K562 (cell line): Measurements from ENCODE around the gene MGAT5. TPM values are rescaled to one million over a fixed set of nuclear protein-coding genes. Genes with fewer than 3 reads are reported as not detected.

Experiments used
- ATAC-seq: fragments of 200-7000 bp; cut with Tn5 transposase; 3 replicates; pipeline ENCODE4 v1.9.1; 2020; ENCODE audit warnings: moderate library complexity
- BruUV-seq: library from RNA; stranded (reverse); fragments of 400-500 nt; replicated peaks from 2 replicates; lab custom pipeline; 2021; lab: Mats Ljungman, UMichigan
- CTCF ChIA-PET: fragments of 300-600 bp; formaldehyde crosslinking; extraction: SDS; loops from one replicate; lab custom pipeline; 2021; ENCODE audit warnings: low intra/inter-chr PET ratio; lab: Yijun Ruan, JAX
- POLR2A ChIA-PET: fragments of 300-600, 350-650 bp; sonication (Branson Sonifier 250); formaldehyde crosslinking; extraction: SDS; loops from one replicate; lab custom pipeline; 2021; ENCODE audit warnings: antibody characterized with exemption, inconsistent platforms; lab: Yijun Ruan, JAX
- DNase-seq, 4 experiments: peaks; one replicate each; pipeline versions ENCODE4 v3.0.0 to v3.0.0-alpha.2; 2011 to 2018; ENCODE audit warnings: low spot score in 3 of 4, mixed read lengths in 3 of 4; ENCODE audit errors: extremely low read depth in 1 of 4
- FAIRE-seq: peaks from 2 replicates; lab custom pipeline; 2011; peaks lifted over from hg19 to GRCh38; lab: Jason Lieb, UNC
- H2AFZ ChIP-seq: 2 replicates; pipeline ENCODE4 v1.6.0; 2011; ENCODE audit warnings: low read depth, low read length, control low read depth, inconsistent platforms
- H3K27ac ChIP-seq: fragments of 200-600 bp; 3 replicates; pipeline ENCODE4 v1.8.0; 2011; ENCODE audit warnings: low read depth, mild to moderate bottlenecking, control low read depth, inconsistent platforms, low read length, moderate library complexity, mixed read lengths; ENCODE audit errors: extremely low read depth
- H3K27me3 ChIP-seq, 2 experiments: fragments of 300-600 bp in 1 of 2; 2 replicates in 1 of 2; 3 replicates in 1 of 2; pipeline versions ENCODE4 v1.6.0 to v1.8.0; 2011; ENCODE audit warnings: inconsistent platforms in 2 of 2, low read length in 2 of 2, mild to moderate bottlenecking in 1 of 2, mixed read lengths in 1 of 2, moderate library complexity in 1 of 2; ENCODE audit not compliant: control insufficient read depth in 2 of 2, insufficient read depth in 2 of 2
- H3K36me3 ChIP-seq: fragments of 300-600 bp; 3 replicates; pipeline ENCODE4 v1.8.0; 2011; ENCODE audit warnings: mild to moderate bottlenecking, low read length, inconsistent platforms; ENCODE audit not compliant: control insufficient read depth, insufficient read depth
- H3K4me1 ChIP-seq, 2 experiments: fragments of 200-600 bp in 1 of 2; replicated peaks in 1 of 2; 2 replicates in 1 of 2; 3 replicates in 1 of 2; pipeline versions ENCODE4 v1.5.1 to v1.8.0; 2011; ENCODE audit warnings: inconsistent platforms in 2 of 2, low read length in 2 of 2, mild to moderate bottlenecking in 1 of 2, mixed read lengths in 1 of 2, moderate library complexity in 1 of 2; ENCODE audit not compliant: control insufficient read depth in 2 of 2, insufficient read depth in 2 of 2
- H3K4me2 ChIP-seq: 2 replicates; pipeline ENCODE4 v1.6.1; 2011; ENCODE audit warnings: low read length, control low read depth, inconsistent platforms, mixed read lengths; ENCODE audit not compliant: insufficient read depth
- H3K4me3 ChIP-seq: fragments of 200-600 bp; sonication (generic), shearing (Covaris generic); 2 replicates; pipeline ENCODE4 v1.5.1; 2016; ENCODE audit warnings: control low read depth, inconsistent platforms
- H3K79me2 ChIP-seq: fragments of 200-600 bp; 3 replicates; pipeline ENCODE4 v1.8.0; 2011; ENCODE audit warnings: low read length, inconsistent platforms; ENCODE audit not compliant: control insufficient read depth, insufficient read depth
- H3K9ac ChIP-seq, 2 experiments: 2 replicates each; pipeline versions ENCODE4 v1.6.0 to v1.6.1; 2011; ENCODE audit warnings: low read depth in 2 of 2, low read length in 2 of 2, control low read depth in 1 of 2, inconsistent platforms in 1 of 2, mild to moderate bottlenecking in 1 of 2, mixed read lengths in 1 of 2; ENCODE audit not compliant: insufficient read depth in 1 of 2
- H3K9me1 ChIP-seq: one replicate; pipeline ENCODE4 v1.6.0; 2011; ENCODE audit warnings: inconsistent platforms, mild to moderate bottlenecking, low read length, moderate library complexity; ENCODE audit not compliant: control insufficient read depth, insufficient read depth
- H3K9me3 ChIP-seq: replicated peaks from 2 replicates; pipeline ENCODE4 v1.5.1; 2011; ENCODE audit warnings: low read depth, low read length, inconsistent platforms; ENCODE audit not compliant: control insufficient read depth, insufficient read depth
- H4K20me1 ChIP-seq: replicated peaks from 2 replicates; pipeline ENCODE4 v1.6.1; 2011; ENCODE audit warnings: low read length, inconsistent platforms, mixed read lengths; ENCODE audit not compliant: control insufficient read depth, insufficient read depth
- ADNP ChIP-seq: fragments of 200-800 bp; sonication (Bioruptor generic); IDR thresholded peaks from 2 replicates; pipeline ENCODE4 v1.6.1; 2016; ENCODE audit warnings: missing genetic modification characterization, missing compliant biosample characterization
- GATAD2B ChIP-seq: fragments of 450-650 bp; IDR thresholded peaks from 2 replicates; pipeline ENCODE4 v1.6.1; 2017; ENCODE audit warnings: mild to moderate bottlenecking, borderline replicate concordance
- JUNB ChIP-seq: fragments of 450-650 bp; formaldehyde crosslinking; conservative IDR thresholded peaks from 2 replicates; pipeline ENCODE4 v1.4.0; 2020; ENCODE audit warnings: mild to moderate bottlenecking
- PCBP1 ChIP-seq: fragments of 200-400 bp; formaldehyde crosslinking; IDR thresholded peaks from 2 replicates; pipeline ENCODE4 v1.6.1; 2018; ENCODE audit warnings: mild to moderate bottlenecking, low read depth, low read length; ENCODE audit not compliant: poor library complexity, severe bottlenecking
- POLR3A ChIP-seq: IDR thresholded peaks from 2 replicates; pipeline ENCODE4 v1.6.1; 2011; ENCODE audit warnings: borderline replicate concordance, mild to moderate bottlenecking, moderate library complexity; ENCODE audit not compliant: insufficient read length, insufficient read depth; ENCODE audit errors: extremely low read depth
- PTTG1 ChIP-seq: fragments of 450-650 bp; IDR thresholded peaks from 2 replicates; pipeline ENCODE4 v1.6.1; 2016; ENCODE audit warnings: low read depth, mild to moderate bottlenecking, missing genetic modification characterization, missing compliant biosample characterization
- RBM15 ChIP-seq: fragments of 200-400 bp; formaldehyde crosslinking; IDR thresholded peaks from 2 replicates; pipeline ENCODE4 v1.6.1; 2018; ENCODE audit warnings: mild to moderate bottlenecking, low read length, moderate library complexity; ENCODE audit not compliant: insufficient read depth
- SRSF9 ChIP-seq: fragments of 200-400 bp; formaldehyde crosslinking; IDR thresholded peaks from 2 replicates; pipeline ENCODE4 v1.6.1; 2017; ENCODE audit warnings: low read depth, low read length, borderline replicate concordance
- TCF7 ChIP-seq: sonication (generic); IDR thresholded peaks from 2 replicates; pipeline ENCODE4 v1.6.1; 2016; ENCODE audit warnings: antibody characterized with exemption, borderline replicate concordance
- THRAP3 ChIP-seq: fragments of 450-650 bp; IDR thresholded peaks from 2 replicates; pipeline ENCODE4 v1.6.1; 2016; ENCODE audit warnings: mild to moderate bottlenecking, inconsistent platforms, borderline replicate concordance
- ZNF23 ChIP-seq: fragments of 250-450 bp; sonication (Bioruptor Pico); IDR thresholded peaks from 2 replicates; pipeline ENCODE4 v1.4.0; 2020; ENCODE audit warnings: mild to moderate bottlenecking
- ZNF431 ChIP-seq: sonication (generic); formaldehyde crosslinking; IDR thresholded peaks from 2 replicates; pipeline ENCODE4 v1.8.0; 2022; ENCODE audit warnings: mild to moderate bottlenecking, missing genetic modification reagents
- WGBS: fragments of 100-300 bp; shearing (Covaris generic); methylation state at CpG from one replicate; pipeline ENCODE4 v1.1.6; 2016; ENCODE audit warnings: low coverage, mixed read lengths; ENCODE audit not compliant: insufficient coverage; ENCODE audit errors: missing lambda C conversion rate; 5-methylcytosine and 5-hydroxymethylcytosine counted together
- in situ Hi-C: fragments of 300-500 bp; cut with MboI; formaldehyde crosslinking; loops from 4 replicates; pipeline ENCODE4 v1.15.0; 2018; ENCODE audit warnings: inconsistent platforms, mixed read lengths
- intact Hi-C: fragments of 100-400 bp; cut with micrococcal nuclease; formaldehyde crosslinking; loops from 2 replicates; pipeline ENCODE4 v1.14.2; 2022
- polyA plus RNA-seq, 8 experiments: library from polyadenylated mRNA; depleted of rRNA in 4 of 8; stranded (reverse) in 5 of 8; unstranded in 3 of 8; fragments of >200 nt; fragmentation: Nextera tagmentation in 2 of 8; fragmentation: Illumina TruSeq in 1 of 8; extraction: Ambion mirVana in 2 of 8; extraction: Trizol in 1 of 8; gene quantifications; 2 replicates each; pipeline versions ENCODE4 v1.2.1 to v1.2.3, GENCODE V29; 2011 to 2014; ENCODE audit warnings: inconsistent platforms in 1 of 8, missing spikeins in 1 of 8
- total RNA-seq, 7 experiments: library from RNA; depleted of rRNA in 6 of 7; stranded (reverse); fragments of >200 nt in 6 of 7; fragmentation: Illumina TruSeq in 2 of 7; extraction: Trizol in 2 of 7; gene quantifications; 2 replicates each; pipeline versions ENCODE4 v1.2.1 to v1.2.3, GENCODE V29; 2011 to 2021; ENCODE audit warnings: low replicate concordance in 1 of 7
- TF ChIP-seq, protein P1 (sequence below): fragments of 150-350 bp; conservative IDR thresholded peaks from 2 replicates; pipeline ENCODE4 v1.6.1; 2014; ENCODE audit warnings: low read length
- TF ChIP-seq, protein P2 (sequence below): sonication (generic); IDR thresholded peaks from 2 replicates; pipeline ENCODE4 v1.6.1; 2016
- TF ChIP-seq, protein P3 (sequence below): fragments of 450-650 bp; IDR thresholded peaks from 2 replicates; pipeline ENCODE4 v1.6.1; 2016; ENCODE audit warnings: missing biosample characterization, missing genetic modification characterization

The MGAT5 gene
- total and polyA plus RNA-seq, 9 of the 15 experiments (the other 6 are each of a cell fraction or from before 2014, with no cell fraction given) = 1.6 to 18.6 (median 11.1) TPM

DNA sequence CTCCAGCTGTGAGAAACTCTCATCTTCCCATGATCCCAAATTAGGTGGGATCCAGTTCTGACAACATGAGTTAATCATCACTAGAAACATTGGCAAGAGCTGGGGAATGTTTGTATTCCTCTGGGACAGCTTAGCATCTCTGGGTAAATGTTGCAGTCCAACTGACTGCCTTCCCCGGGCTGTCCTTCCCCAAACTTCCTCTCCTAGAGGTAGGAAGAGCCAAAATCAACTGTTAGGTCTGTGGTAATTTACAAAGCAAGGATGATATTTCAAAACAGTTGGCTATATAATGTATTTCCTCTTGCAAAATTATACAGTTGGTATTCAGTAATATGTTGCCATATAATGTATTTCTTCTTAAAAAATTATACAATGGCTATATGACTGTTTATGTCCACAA, 148.5 kb downstream of the MGAT5 start (continued):
- TF ChIP-seq TCF7 (no peak), SRSF9 (no peak), POLR3A (no peak)
- TF ChIP-seq, all 486 proteins: peak for 0

DNA sequence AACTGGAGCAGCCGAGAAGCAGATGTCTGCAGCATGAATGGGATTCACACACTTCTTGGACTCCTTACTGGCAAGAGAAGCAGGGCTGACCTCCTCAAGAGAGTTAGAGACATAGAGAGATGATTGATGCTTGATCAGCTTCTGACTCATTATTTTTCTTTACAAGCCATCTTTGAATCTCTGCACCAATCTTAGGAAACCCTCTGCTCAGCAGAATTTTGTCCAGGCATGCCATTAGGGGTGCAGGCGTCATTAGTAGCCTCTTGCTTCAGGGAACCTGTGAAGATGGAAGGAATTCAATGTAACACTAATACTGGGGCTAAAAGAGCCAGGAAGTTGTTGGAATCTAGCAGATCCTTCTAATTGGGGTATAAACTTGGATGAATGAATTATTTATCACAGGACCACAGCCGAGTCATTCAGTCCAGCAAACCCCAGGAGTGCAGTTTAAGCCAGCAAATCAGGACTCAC, 151.8 kb downstream of the MGAT5 start:
- Histone ChIP-seq H3K36me3 (no peaks in the 10 kb centered on the region), H3K4me1 (peaks cover 0 to 4% of the 10 kb centered on the region in 2 experiments; a peak in 2 of 5 replicates), H3K4me2 (no peak overlapping the region), H2AFZ (no peak overlapping the region), H3K4me3 (no peak overlapping the region), H3K27ac (no peak overlapping the region), H3K9ac (no peak overlapping the region), H3K9me3 (no peaks in the 10 kb centered on the region), H4K20me1 (no peaks in the 10 kb centered on the region), H3K27me3 (no peaks in the 10 kb centered on the region), H3K79me2 (no peaks in the 10 kb centered on the region), H3K9me1 (no peaks in the 10 kb centered on the region)
- FAIRE-seq = no peak
- no peak for DNase-seq
- BruUV-seq = no TSS peak
- 56% methylated on average over 3 of the region's 3 CpGs for WGBS
- in situ Hi-C loops = loop anchor here (25.0 kb wide), 2 partner anchors 293 to 518 kb away; no protein-coding TSS in a partner anchor
- ChIA-PET POLR2A (no interaction called here), CTCF (no interaction called here)
- intact Hi-C loops = no loop called here
- ATAC-seq = no peak
- TF ChIP-seq ADNP (tag) (no peak), PCBP1 (no peak), ZNF431 (CRISPR knock-in tag) (no peak), JUNB (no peak), THRAP3 (no peak), GATAD2B (no peak), ZNF23 (CRISPR knock-in tag) (no peak), PTTG1 (no peak), RBM15 (no peak)
- TF ChIP-seq, protein P1, sequence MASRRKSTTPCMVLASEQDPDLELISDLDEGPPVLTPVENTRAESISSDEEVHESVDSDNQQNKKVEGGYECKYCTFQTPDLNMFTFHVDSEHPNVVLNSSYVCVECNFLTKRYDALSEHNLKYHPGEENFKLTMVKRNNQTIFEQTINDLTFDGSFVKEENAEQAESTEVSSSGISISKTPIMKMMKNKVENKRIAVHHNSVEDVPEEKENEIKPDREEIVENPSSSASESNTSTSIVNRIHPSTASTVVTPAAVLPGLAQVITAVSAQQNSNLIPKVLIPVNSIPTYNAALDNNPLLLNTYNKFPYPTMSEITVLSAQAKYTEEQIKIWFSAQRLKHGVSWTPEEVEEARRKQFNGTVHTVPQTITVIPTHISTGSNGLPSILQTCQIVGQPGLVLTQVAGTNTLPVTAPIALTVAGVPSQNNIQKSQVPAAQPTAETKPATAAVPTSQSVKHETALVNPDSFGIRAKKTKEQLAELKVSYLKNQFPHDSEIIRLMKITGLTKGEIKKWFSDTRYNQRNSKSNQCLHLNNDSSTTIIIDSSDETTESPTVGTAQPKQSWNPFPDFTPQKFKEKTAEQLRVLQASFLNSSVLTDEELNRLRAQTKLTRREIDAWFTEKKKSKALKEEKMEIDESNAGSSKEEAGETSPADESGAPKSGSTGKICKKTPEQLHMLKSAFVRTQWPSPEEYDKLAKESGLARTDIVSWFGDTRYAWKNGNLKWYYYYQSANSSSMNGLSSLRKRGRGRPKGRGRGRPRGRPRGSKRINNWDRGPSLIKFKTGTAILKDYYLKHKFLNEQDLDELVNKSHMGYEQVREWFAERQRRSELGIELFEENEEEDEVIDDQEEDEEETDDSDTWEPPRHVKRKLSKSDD = no peak
- TF ChIP-seq, protein P2, sequence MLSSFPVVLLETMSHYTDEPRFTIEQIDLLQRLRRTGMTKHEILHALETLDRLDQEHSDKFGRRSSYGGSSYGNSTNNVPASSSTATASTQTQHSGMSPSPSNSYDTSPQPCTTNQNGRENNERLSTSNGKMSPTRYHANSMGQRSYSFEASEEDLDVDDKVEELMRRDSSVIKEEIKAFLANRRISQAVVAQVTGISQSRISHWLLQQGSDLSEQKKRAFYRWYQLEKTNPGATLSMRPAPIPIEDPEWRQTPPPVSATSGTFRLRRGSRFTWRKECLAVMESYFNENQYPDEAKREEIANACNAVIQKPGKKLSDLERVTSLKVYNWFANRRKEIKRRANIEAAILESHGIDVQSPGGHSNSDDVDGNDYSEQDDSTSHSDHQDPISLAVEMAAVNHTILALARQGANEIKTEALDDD = no peak
- TF ChIP-seq, protein P3, sequence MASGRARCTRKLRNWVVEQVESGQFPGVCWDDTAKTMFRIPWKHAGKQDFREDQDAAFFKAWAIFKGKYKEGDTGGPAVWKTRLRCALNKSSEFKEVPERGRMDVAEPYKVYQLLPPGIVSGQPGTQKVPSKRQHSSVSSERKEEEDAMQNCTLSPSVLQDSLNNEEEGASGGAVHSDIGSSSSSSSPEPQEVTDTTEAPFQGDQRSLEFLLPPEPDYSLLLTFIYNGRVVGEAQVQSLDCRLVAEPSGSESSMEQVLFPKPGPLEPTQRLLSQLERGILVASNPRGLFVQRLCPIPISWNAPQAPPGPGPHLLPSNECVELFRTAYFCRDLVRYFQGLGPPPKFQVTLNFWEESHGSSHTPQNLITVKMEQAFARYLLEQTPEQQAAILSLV (tag) = no peak
